ENCODE data around the gene CCDC197. TPM values are rescaled to one million over a fixed set of nuclear protein-coding genes. Genes with fewer than 3 reads are reported as not detected.
A peak's percentile ranks its signal among the peaks of the same experiment; 100 is the strongest.

CCDC197 gene
- total and polyA plus RNA-seq, 3 donors from 2014 or later = 5.6 to 31.0 (median 20.7) TPM

DNA sequence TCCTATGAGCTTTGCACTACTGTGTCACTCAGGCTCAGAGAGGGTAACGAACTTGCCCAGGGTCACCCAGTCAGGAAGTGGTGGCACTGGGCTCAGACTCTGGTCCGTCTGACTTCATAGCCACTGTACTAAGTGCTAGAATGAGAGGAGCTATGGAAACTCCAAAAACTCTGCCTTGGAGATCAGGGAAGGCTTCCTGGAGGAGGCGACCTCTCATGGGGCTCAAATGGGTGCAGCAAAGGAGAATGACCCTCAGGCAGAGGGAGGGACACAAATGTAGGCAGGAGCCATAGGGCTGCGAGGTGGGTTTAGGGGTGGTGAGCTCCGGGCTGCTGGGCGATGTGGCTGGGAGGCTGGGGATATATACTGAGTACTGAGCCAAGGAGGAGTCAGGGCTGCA lies 3.2 kb downstream of the CCDC197 start:
- intact Hi-C loops (cut with DNase I; ENCODE audit: low total_unique reads) = loop anchor here (5.0 kb wide), 1 partner anchor 63 kb away; no protein-coding TSS in a partner anchor
- Histone ChIP-seq H3K36me3 (ENCODE audit: low read depth, missing control alignments) (no peaks in the 10 kb centered on the region), H3K4me3 (no peak overlapping the region), H3K27ac (no peak overlapping the region), H3K27me3 (no peaks in the 10 kb centered on the region), H3K9me3 (no peaks in the 10 kb centered on the region), H3K4me1 (peaks cover 9% of the 10 kb centered on the region)
- WGBS, 2 donors = 84 to 93% methylated on average over 6 of the region's 6 CpGs
- TF ChIP-seq POLR2A (IDR thresholded peaks at IDR 0.05) (no peak), CTCF (IDR thresholded peaks at IDR 0.05) (no peak)
- DNase-seq = no peak

GRCh38 chr14:94001016-94001415 lies 3.9 kb downstream of the CCDC197 start:
- H3K9me3 ChIP-seq = no peaks in the 10 kb centered on the region
- WGBS, 2 donors = 7 to 18% methylated on average over 5 to 13 of the region's 13 CpGs
- H3K27me3 ChIP-seq = no peaks in the 10 kb centered on the region
- H3K4me1 ChIP-seq = peaks cover 9% of the 10 kb centered on the region
- H3K4me3 ChIP-seq = peak overlapping the region; percentile 5 to 23
- H3K36me3 ChIP-seq (ENCODE audit: low read depth, missing control alignments) = no peaks in the 10 kb centered on the region
- intact Hi-C loops (cut with DNase I; ENCODE audit: low total_unique reads) = loop anchor here (5.0 kb wide), 1 partner anchor 64 kb away; no protein-coding TSS in a partner anchor
- TF ChIP-seq CTCF (IDR thresholded peaks at IDR 0.05) = no peak
- no peak for TF ChIP-seq POLR2A (IDR thresholded peaks at IDR 0.05)
- DNase-seq = peak; percentile 34
- H3K27ac ChIP-seq = no peak overlapping the region

DNA sequence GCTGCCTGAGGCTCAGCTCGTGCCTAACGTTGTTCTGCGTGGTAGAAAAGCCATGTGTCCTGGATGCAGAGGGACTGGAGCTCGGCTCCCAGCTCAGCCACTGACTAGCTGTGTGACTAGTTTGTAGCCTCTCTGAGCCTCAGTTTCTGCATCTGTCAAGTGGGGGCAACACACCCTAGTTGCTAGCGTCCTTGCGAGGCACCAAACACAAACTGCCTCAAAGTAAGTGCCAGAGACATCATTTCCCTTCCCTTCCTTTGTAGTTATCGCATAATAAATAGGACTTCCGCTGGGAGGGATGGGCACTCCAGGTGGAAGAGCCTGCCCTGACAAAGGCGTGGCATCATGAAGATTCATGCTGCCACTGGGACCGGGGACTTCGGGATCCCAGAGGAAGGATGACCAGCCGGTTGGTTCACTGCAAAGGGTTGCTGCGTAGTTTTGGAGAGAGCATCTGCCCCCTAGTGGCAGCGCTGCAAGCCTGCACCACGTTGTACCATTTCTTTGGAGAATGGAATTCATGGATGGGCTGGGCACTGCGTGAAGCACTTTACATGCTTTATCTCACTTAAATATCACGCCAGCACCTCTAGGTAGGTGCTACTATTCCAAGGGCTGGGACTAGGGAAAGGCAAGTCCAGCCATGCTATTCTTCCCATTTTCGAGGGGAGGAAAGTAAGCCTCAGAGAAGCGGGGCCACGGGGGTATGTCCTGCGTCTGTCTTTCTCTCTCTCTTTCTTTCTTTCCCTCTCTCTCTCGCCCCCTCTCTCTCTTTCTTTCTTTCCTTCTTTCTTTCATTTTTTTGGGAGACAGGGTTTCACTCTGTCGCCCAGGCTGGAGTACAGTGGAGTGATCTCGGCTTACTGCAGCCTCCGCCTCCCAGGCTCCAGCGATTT lies 4.6 kb downstream of the CCDC197 start:
- Histone ChIP-seq H3K27ac (no peak overlapping the region), H3K4me1 (peaks cover 9% of the 10 kb centered on the region), H3K27me3 (no peaks in the 10 kb centered on the region), H3K36me3 (ENCODE audit: low read depth, missing control alignments) (no peaks in the 10 kb centered on the region), H3K4me3 (peak overlapping the region; percentile 5 to 23), H3K9me3 (no peaks in the 10 kb centered on the region)
- peak; percentile 80 for DNase-seq
- WGBS, 2 donors = 23 to 35% methylated on average over 26 of the region's 26 CpGs
- intact Hi-C loops (cut with DNase I; ENCODE audit: low total_unique reads) = loop anchor here (5.0 kb wide), 1 partner anchor 64 kb away; no protein-coding TSS in a partner anchor
- TF ChIP-seq POLR2A (IDR thresholded peaks at IDR 0.05) (no peak), CTCF (IDR thresholded peaks at IDR 0.05) (peak; percentile 91 to 97 (median 96))

- Histone ChIP-seq H3K27me3 (no peaks in the 10 kb centered on the region), H3K9me3 (no peaks in the 10 kb centered on the region), H3K4me3 (no peak overlapping the region), H3K36me3 (ENCODE audit: low read depth, missing control alignments) (no peaks in the 10 kb centered on the region), H3K4me1 (peaks cover 9% of the 10 kb centered on the region), H3K27ac (no peak overlapping the region)
- intact Hi-C loops (cut with DNase I; ENCODE audit: low total_unique reads) = loop anchor here (5.0 kb wide), 1 partner anchor 66 kb away; no protein-coding TSS in a partner anchor
- no peak for TF ChIP-seq POLR2A (IDR thresholded peaks at IDR 0.05)
- TF ChIP-seq CTCF (IDR thresholded peaks at IDR 0.05) = no peak
- DNase-seq = no peak
- WGBS, 2 donors = 71 to 90% methylated on average over 4 of the region's 4 CpGs
These were observed 6.3 kb downstream of the CCDC197 start for GRCh38 chr14:94003397-94003796.

Measured in testis (tissue), 3 donors.